Posterior cingulate gyrus (tissue), 11 donors: ENCODE measurements around the gene PDSS2.
"Not testable (repeated sequence)": the region's sequence is repeated elsewhere in the genome, so short reads cannot be mapped to it uniquely, and the experiment has no call there.

Experiments used
- DNase-seq, 10 donors: peaks; one replicate each; pipeline versions ENCODE4 v3.0.0 to v3.0.0-alpha.2; 2020 to 2021; ENCODE audit warnings: mixed read lengths in 3 of 10
- intact Hi-C: fragments of 100-400 bp; cut with DNase I; formaldehyde crosslinking; loops from one replicate; pipeline ENCODE4 v1.15.1; 2023

The PDSS2 gene

DNA sequence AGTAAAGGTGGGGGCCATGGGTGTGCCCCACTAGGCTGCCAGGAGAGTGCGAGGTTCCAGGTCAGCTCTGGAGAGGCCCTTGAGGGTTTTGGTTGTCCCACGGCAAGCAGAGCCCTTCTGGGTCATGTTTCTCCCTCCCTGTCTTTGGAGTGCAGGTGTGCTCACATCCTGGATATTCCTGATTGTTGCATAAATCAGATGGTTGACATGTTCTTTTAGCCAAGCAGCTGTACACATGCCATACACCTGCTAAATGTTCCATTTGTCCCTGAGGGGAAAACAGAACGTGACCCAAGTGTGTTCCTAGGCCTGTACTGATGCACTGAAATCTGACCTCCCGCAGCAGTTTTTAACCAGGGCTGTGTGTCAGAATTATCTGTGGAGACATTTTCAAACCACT is 266.5 kb downstream of the PDSS2 start:
- DNase-seq, result no peak
- intact Hi-C loops, result no loop called here

DNA sequence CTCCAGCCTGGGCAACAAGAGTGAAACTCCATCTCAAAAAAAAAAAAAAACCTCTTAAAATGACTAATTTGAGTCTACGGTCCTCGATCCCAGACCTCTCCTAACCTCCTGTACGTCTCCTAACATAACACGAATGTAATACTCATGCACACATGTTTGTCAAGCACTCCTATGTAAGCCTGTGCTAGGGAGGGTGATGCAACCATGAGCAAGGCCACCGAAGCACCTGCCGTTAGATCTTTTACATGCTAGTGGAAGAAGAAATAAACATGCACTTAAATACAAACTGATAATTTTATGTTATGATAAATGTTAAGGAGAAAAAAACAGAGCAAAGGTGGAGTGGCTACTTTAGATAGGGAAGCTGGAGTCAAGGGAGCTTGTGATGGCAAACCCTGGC is 271.7 kb downstream of the PDSS2 start:
- no peak for DNase-seq
- intact Hi-C loops, result no loop called here

DNA sequence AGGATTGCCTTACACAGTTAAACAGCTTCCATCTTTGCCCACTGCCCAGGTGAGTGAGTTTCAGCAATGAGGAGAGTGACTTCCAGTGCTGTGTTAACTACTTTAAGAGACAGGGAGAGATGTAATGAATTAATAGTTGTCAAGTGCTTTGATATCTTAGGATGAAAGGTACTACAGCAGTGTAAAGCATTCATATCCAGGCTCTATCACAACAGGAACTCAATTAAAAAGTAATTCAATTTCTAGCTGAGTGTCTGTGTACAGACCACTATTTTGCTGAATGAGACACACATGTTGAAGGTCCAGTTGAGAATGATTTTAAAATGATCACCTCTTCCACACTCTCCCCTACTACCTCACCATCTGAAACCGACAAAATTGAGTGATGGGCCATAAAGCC is 273.3 kb downstream of the PDSS2 start:
- no peak for DNase-seq
- intact Hi-C loops, result no loop called here

DNA sequence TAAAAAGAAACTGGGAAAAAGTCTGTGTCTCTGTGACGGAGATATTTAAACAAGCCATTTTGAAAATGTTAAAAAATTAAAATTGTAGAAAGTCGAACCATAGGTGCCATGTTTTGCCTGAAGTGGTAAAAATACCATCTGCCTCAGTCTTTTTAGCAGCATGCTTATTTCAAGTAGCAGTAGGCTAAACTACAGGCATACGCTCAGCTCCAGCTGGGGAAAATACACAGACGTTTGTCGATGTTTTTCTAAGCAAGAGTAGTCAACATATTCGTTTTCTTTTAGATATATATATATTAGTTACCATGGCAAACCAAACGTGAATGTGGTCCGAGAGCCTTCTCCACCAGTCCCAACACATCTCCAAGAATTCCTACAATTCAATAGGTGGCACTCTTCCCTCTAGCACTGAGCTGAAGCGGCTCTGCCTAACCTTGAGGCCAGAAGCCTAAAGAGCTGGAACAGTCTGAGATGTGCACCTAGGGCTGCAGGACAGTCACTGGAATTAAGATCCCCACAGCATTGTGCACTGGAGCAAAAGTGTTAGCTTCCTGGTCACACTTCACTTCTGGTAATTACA is 273.9 kb downstream of the PDSS2 start:
- peak in 5 of 10 donors; percentile 9 to 80 (median 12) for DNase-seq
- intact Hi-C loops, result no loop called here

DNA sequence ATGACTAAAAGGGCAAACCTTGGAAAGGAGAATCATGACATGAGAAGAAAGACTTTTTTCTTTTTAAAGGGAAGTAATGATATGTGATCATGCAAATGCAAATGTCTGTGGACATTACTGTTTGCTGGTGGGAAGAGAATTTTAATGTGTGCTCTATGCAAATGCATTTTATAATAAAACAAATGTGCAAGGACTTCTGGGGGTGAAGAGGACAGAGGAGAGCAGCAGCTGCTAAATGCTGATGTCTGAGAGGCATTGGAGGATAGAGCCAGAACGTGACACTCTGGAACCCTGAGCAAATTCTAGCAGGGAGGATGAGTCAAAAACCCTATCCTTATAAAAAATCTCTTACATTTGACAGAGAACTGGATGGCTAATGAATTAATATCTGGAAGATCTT is 274.9 kb downstream of the PDSS2 start:
- intact Hi-C loops, result no loop called here

DNA sequence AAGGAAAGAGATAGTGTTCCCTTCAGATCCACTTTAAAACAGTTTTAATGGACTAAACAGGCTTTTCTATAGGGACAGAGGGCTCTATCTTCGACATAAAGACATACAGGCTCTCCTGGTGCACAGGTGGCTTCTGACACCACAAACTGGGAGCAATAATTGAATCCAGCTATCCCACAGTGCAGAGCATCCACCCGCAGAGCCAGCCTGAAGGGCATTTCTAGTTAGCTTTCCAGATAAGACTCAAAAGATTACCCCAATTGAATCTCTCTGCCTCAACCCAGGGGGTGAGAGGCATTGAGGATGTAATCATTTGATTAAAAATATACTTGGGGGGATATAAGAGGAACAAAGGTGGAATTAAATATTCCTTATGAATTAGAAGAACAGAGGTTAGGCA is 279.3 kb downstream of the PDSS2 start:
- DNase-seq, result no peak
- intact Hi-C loops, result no loop called here

More for the DNA sequence above, 274.9 kb downstream of the PDSS2 start:
- DNase-seq, result no peak

DNA sequence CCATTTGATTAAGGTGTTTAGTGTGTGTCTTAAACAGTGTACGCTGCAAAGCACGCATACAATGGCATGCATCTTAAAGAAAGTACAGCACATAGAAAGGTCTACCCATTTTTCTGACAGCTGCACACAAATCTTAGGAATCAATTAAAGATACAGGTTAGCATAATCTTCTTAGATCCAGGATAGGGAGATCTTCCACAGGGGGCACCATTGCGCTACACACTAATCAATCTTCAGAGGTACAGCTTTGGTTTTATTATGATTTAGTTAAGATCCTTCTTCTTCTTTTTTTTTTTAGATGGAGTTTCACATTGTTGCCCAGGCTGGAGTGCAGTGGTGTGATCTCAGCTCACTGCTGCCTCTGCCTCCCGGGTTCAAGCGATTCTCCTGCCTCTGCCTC is 280.4 kb downstream of the PDSS2 start:
- no peak for DNase-seq
- intact Hi-C loops, result no loop called here

DNA sequence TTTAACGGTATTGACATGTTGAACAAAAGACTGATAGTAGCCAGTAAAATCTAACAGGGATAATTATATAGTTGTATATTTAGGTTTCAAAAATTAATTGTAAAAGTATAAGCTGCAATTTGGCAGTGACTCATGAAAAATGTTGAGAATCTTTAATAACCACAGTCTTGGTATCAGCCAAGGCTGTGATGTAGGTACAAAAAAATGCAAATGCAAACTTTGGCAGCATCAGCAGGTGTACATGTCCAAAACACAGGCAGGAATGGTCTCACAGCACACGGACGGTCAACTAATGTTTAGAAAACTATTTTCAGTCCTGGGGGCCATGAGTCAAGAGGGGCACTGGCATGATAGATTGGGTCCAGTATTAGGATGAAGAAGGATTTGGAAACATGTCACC is 285.6 kb downstream of the PDSS2 start:
- intact Hi-C loops, result no loop called here
- DNase-seq, result no peak

DNA sequence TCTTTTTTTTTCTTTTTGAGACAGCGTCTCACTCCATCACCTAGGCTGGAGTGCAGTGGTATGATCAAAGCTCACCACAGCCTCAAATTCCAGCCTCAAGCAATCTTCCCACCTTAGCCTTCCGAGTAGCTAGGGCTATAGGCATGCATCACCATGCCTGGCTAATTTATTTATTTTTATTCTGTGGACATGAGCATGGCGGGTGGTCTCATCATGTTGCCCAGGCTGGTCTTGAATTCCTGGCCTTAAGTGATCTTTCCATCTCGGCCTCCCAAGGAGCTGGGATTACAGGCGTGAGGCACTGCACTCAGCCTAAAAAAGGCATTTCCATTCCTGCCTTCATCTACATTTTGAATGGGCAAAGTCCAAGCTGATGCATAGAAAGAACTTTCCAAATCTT is 287.9 kb downstream of the PDSS2 start:
- peak in 1 of 10 donors; percentile 39 for DNase-seq
- intact Hi-C loops, result no loop called here

DNA sequence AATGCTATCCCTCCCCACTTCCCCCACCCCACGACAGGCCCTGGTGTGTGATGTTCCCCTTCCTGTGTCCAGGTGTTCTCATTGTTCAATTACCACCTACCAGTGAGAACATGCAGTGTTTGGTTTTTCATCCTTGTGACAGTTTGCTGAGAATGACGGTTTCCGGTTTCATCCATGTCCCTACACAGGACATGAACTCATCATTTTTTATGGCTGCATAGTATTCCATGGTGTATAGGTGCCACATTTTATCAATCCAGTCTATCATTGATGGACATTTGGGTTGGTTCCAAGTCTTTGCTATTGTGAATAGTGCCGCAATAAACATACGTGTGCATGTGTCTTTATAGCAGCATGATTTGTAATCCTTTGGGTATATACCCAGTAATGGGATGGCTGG is 295.1 kb downstream of the PDSS2 start:
- intact Hi-C loops, DNase-seq: not testable (repeated sequence)

DNA sequence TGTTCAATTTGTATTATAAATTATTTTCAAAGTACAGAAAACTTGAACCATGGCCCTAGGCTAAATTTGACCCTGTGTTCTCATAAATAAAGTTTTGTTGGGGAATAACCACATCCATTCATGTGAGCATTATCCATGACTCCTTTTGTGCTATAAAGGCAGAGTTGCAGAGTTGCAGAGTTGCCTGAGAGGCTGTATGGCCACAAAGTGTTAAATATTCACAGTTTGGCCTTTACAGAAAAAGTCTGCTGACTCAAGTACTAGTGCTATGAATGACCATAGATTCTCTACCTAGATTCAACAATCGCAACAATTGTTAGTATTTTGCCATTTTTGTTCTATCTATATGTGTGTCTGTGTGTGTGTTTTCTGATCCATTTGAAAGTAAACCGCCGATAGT is 297.8 kb downstream of the PDSS2 start:
- intact Hi-C loops, result no loop called here
- DNase-seq, result no peak

DNA sequence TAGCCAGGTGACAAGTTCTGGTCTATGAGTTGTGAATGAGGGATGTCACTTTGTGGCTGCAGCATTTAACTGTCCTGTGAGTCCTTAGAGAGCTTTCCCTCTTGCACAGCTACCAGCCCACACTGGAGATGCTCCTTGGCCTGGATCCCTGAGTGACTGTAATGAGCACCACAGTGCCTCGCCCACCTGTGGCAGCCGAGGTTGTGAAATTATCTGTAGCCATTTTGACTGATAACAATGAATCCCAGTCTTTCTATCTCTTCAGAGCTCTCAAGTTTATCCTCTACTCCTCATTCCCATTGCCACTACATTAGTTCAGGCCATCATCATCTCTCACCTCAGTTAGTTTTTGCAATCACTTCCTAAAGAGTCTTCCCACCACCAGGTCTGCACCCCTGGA is 302.7 kb downstream of the PDSS2 start:
- intact Hi-C loops, result no loop called here
- no peak for DNase-seq

DNA sequence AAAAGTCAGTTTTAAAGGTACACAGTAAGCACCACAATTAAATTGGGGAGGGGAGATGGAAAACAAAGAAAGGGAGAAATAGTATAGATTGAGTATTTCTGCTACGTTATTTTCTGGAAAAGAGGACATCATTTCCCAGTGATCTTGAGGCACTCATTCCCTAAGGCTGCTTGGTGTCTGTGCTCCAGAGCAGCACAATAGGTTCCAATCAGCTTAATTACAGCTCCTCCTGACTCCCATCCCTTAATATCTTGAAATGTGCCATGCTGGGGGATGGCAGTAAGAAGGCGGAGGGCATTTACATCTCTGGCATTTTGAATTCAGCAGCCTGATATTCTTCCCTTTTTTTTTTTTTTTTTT is 304.6 kb downstream of the PDSS2 start:
- intact Hi-C loops, result no loop called here
- no peak for DNase-seq

DNA sequence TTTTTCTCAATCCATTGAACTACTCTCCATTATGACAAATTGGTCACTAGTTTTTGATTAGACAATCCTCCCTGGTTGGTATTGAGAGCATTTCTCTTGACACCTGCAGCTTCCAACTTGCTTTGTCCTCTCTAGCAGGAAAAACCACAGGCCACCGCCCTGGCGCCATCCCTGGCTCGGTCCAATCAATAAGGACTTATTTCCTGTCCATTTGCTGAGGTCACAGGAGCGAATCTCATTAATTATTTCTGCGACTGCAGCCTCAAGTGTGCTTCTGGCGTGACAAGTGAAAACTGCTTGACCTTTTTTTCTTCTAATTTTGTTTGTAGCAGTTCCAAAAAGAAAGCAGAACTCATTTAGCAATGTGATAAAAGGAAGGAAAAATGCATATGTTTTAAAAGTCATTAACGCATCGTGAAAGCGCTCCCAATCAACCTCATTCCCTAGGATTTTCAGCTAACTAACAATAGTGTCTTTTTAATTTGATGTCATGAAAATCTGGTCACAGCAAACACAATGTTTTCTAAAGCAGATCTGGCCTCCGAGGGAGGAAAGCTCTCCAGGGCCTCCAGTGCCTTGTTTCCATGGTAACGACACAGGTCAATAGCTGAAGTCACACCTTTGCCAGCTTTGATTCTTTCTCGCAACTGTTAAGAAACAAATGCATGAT is 305.1 kb downstream of the PDSS2 start:
- intact Hi-C loops, result no loop called here
- DNase-seq, result peak in 1 of 10 donors; percentile 77

DNA sequence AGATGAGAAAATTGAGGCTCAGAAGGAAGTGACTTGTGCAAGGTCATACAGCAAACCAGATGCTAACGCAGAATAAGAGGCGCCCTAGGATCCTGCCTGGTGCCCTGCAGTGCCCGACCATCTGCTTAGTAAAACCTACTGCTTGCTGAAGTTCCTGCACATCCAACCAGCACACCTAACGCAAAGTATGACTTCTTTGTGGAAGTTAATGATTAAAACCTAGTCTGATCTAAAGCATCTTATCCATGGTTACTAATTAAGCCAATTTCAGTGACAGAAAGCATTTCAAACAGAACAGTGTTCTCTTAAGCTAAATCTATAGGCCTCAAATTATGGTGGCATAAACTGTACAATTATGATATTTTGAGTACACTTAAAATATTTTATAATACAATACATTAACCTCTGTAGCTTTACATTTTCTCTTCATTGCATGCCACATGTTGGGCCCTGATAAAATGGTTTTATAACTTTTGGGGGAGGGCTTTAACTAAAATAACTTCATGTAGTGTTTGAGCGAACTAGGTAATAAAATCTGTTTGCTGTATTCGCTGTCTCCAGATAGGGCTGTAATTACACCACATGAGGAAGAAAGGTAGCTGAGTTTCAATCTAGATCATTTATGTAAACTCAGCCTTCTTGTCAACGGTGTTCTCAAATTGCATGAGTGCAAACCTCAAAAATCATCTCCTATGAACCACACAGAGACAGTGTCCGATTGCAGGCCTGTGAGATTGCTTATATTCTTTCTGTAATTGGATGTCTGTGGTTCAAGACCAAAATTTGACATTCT is 306.5 kb downstream of the PDSS2 start:
- peak in 1 of 10 donors; percentile 29 for DNase-seq
- intact Hi-C loops, result no loop called here

DNA sequence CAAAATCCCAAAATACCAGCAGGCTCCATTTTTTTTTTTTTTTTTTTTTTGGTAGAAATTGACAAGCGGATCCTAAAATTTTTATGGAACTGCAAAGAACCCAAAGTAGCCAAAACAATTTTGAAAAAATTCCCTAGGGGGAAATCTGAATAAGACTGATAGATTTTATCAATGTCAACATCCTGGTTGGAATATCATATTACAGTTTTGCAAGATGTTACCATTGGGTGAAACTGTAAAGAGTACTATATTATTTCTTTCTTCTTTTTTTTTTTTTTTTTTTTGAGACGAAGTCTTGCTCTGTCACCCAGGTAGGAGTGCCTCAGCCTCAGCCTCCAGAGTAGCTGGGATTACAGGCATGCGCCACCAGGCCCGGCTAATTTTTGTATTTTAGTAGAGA is 314.7 kb downstream of the PDSS2 start:
- DNase-seq, result no peak
- intact Hi-C loops, result no loop called here

DNA sequence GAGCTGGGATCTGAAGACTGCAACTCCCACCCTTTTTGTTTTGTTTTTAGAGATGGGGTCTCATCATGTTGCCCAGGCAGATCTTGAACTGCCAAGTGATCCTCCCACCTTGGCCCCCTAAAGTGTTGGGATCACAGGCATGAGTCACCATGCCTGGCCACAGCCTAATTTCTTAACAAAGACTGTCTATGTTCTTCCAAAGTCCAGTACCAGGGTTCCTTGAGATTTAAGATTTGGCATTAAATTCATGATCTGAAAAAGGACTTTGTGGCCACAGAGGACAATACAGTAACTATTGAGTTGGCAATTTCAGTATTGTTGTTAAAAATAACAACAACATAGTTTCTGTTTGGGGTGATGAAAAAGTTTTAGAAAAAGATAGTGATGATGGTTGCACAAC is 315.4 kb downstream of the PDSS2 start:
- intact Hi-C loops, result no loop called here

DNA sequence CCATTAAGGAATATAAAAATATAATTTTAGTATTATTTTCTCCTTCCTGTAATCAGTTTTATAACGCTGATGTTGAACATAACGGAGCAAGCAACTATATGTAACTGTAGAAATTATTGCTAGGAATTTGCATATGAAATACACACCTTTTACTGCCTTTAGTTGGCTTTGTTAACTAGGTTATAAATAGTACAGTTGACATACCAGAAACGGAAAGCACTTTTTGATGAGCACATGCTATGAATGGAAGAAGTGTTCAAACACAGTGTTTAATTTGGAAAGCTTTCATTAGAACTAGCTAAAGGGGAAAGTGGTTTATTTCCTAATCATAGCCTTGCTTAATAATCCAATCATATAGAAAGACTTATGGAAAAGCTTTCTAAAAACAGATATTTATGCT is 318.8 kb downstream of the PDSS2 start:
- intact Hi-C loops, result no loop called here
- DNase-seq, result no peak

More for the DNA sequence above, 315.4 kb downstream of the PDSS2 start:
- no peak for DNase-seq

DNA sequence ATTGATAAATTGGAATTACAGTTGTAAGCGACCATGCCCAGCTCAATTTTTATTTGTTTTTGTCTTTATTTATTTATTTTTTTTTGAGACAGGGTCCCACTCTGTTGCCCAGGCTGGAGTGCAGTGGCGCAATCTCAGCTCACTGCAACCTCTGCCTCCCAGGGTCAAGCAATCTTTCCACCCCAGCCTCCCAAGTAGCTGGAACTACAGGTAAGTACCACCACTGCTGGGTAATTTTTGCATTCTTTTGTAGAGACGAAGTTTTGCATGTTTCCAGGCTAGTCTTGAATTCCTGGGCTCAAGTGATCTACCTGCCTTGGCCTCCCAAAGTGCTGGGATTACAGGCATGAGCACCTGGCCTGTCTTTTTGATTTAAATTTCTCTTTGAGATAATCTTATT is 323.0 kb downstream of the PDSS2 start:
- intact Hi-C loops, DNase-seq: not testable (repeated sequence)

DNA sequence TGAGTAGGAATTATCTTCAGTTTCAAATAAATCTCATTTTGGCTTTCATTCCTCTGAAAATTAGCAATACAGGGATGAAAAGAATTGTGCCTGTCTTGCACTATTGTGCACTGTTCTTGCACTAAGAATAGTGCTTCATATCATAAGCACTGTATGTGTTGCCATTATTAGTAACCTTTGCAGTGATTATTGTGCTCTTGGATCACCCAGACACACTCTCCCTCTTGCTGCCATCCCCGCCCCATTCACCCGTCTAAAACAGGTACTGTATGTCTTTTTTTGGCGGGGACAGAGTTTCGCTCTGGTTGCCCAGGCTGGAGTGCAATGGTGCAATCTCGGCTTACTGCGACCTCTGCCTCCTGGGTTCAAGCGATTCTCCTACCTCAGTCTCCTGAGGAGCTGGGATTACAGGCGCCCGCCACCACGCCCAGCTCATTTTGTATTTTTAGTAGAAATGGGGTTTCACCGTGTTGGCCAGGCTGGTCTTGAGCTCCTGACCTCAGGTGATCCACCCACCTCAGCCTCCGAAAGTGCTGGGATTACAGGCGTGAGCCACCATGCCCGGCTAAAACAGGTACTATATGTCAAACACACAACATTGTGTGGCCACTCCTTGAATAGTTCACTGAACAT is 324.2 kb downstream of the PDSS2 start:
- DNase-seq, intact Hi-C loops: not testable (repeated sequence)

DNA sequence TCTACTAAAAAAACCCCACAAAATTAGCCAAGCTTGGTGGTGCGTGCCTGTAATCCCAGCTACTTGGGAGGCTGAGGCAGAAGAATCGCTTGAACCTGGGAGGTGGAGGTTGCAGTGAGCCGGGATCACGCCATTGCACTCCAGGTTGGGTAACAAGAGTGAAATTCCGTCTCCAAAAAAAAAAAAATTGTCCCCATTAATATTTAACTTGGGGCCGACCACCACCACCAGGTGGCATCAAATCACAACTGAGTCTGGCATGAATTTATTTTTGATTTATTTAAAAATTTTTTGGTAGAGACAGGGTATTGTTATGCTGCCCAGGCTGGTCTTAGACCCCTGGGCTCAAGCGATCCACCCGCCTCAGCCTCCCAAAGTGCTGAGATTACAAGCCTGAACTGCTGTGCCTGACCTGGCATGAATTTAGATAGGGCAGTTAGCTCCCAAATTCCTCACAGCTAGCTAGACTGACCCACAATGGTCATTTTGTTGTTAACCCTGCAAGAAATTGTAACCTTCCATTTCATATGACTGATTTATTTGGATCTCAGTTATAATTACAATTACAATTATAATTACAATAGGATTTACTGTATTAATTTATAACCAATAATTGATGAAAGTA is 326.9 kb downstream of the PDSS2 start:
- intact Hi-C loops, result no loop called here
- DNase-seq, result peak in 2 of 10 donors; percentile 16 to 17
